ENCODE data around the gene TMPRSS7. TPM values are rescaled to one million over a fixed set of nuclear protein-coding genes. Genes with fewer than 3 reads are reported as not detected.

TMPRSS7 gene
- polyA plus RNA-seq, 1 of the 3 experiments (the other 2 are of a cell fraction), result 0.02 TPM

DNA sequence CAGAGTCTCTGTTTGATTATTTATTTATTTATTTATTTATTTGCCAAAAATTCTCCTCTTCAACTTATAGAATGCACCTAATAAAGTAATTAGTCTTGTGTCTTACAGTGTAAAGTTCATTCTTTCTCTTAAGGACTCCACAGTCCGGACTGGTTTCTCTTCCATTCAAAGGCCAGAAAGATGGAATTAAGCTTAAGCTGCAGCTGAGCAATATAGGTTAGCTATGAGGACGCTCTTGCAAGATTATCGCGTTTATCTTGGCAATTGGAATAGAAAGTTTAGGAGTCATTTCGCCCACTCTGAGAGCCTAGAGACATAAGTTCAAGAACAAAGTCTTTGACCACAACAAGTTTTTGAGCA is 20.8 kb upstream of the TMPRSS7 start:
- peaks cover 0 to 8% of the 10 kb centered on the region in 2 experiments; a peak in 1 of 4 replicates for H3K4me1 ChIP-seq (ENCODE audit: control insufficient read depth in 1 of 2, insufficient read depth in 2 of 2, low read depth in 1 of 2, low read length in 1 of 2)
- no peaks in the 10 kb centered on the region for H3K79me2 ChIP-seq (ENCODE audit: insufficient read depth)
- WGBS (ENCODE audit: low lambda C conversion rate), result 79% methylated on average over 5 of the region's 5 CpGs
- H2AFZ ChIP-seq (ENCODE audit: low read depth), result no peak overlapping the region
- no peaks in the 10 kb centered on the region for H3K27me3 ChIP-seq (ENCODE audit: insufficient read depth)
- H3K9me3 ChIP-seq, result no peaks in the 10 kb centered on the region
- H4K20me1 ChIP-seq (ENCODE audit: insufficient read depth), result no peaks in the 10 kb centered on the region
- H3K36me3 ChIP-seq (replicated peaks in 1 of 2; ENCODE audit: control insufficient read depth in 1 of 2, insufficient read depth in 2 of 2, low read length in 1 of 2), result peaks cover 0 to 20% of the 10 kb centered on the region in 2 experiments
- no peak overlapping the region for H3K27ac ChIP-seq (ENCODE audit: low read depth in 2 of 2, low read length in 1 of 2)
- CTCF ChIA-PET, result interaction anchor here (0.6 to 7.3 kb wide), 33 partner anchors 9 to 907 kb away, joined by 3 to 165 read pairs (median 5); partner anchors contain the start of genes ABHD10 and TAGLN3
- no peaks in the 10 kb centered on the region for H3K9me2 ChIP-seq
- no peak overlapping the region for H3K9ac ChIP-seq
- DNase-seq, result no peak
- no peak overlapping the region for H3K4me3 ChIP-seq (ENCODE audit: low read depth in 2 of 2, low read length in 1 of 2)
- TF ChIP-seq RAD21 (IDR thresholded peaks at IDR 0.05; ENCODE audit: low read length) (no peak), TAF1 (IDR thresholded peaks at IDR 0.05; ENCODE audit: borderline replicate concordance, low read depth, low read length) (no peak), RCOR1 (IDR thresholded peaks at IDR 0.05; ENCODE audit: low read length) (0 out of 2 replicates have a peak, but pooled peaks have one; percentile 1)
- H3K4me2 ChIP-seq, result no peak overlapping the region
- POLR2A ChIA-PET, result interaction anchor here (0.7 to 2.0 kb wide), 3 partner anchors 10 to 15 kb away, joined by 3 to 11 read pairs (median 3); partner anchors contain the start of gene TAGLN3
- H3F3A ChIP-seq (replicated peaks; ENCODE audit: insufficient read depth), result no peaks in the 10 kb centered on the region

- Histone ChIP-seq H2AFZ (ENCODE audit: low read depth) (no peak overlapping the region), H3K36me3 (replicated peaks in 1 of 2; ENCODE audit: control insufficient read depth in 1 of 2, insufficient read depth in 2 of 2, low read length in 1 of 2) (peaks cover 0 to 2% of the 10 kb centered on the region in 2 experiments), H3K27ac (ENCODE audit: low read depth in 2 of 2, low read length in 1 of 2) (no peak overlapping the region), H3K4me2 (no peak overlapping the region), H3K27me3 (ENCODE audit: insufficient read depth) (no peaks in the 10 kb centered on the region), H3K4me3 (ENCODE audit: low read depth in 2 of 2, low read length in 1 of 2) (no peak overlapping the region), H3K9me2 (no peaks in the 10 kb centered on the region), H3K9me3 (no peaks in the 10 kb centered on the region), H3K9ac (no peak overlapping the region), H4K20me1 (ENCODE audit: insufficient read depth) (no peaks in the 10 kb centered on the region), H3F3A (replicated peaks; ENCODE audit: insufficient read depth) (no peaks in the 10 kb centered on the region), H3K79me2 (ENCODE audit: insufficient read depth) (no peaks in the 10 kb centered on the region), H3K4me1 (ENCODE audit: control insufficient read depth in 1 of 2, insufficient read depth in 2 of 2, low read depth in 1 of 2, low read length in 1 of 2) (peaks cover 0 to 8% of the 10 kb centered on the region in 2 experiments; a peak in 2 of 4 replicates)
- ChIA-PET POLR2A (no interaction called here), CTCF (interaction anchor here (3.9 to 7.3 kb wide), 3 partner anchors 19 to 301 kb away, joined by 17 to 165 read pairs (median 90); partner anchors contain the start of gene TAGLN3)
- TF ChIP-seq EP300 (IDR thresholded peaks at IDR 0.05; ENCODE audit: borderline replicate concordance in 1 of 2, low read depth in 1 of 2, low read length in 1 of 2) (no peak), TEAD4 (IDR thresholded peaks at IDR 0.05; ENCODE audit: borderline replicate concordance, insufficient read depth) (no peak), SMC3 (IDR thresholded peaks at IDR 0.05; ENCODE audit: low read depth, low read length) (no peak), CHD2 (IDR thresholded peaks at IDR 0.05; ENCODE audit: low read length, partially characterized antibody) (no peak), GABPA (IDR thresholded peaks at IDR 0.05; ENCODE audit: low read depth) (no peak), RAD21 (IDR thresholded peaks at IDR 0.05; ENCODE audit: low read length) (no peak), TAF1 (IDR thresholded peaks at IDR 0.05; ENCODE audit: borderline replicate concordance, low read depth, low read length) (no peak), RXRA (IDR thresholded peaks at IDR 0.05; ENCODE audit: borderline replicate concordance, low read depth) (no peak), USF1 (IDR thresholded peaks at IDR 0.05; ENCODE audit: borderline replicate concordance, low read depth) (no peak), NFIC (IDR thresholded peaks at IDR 0.05; ENCODE audit: borderline replicate concordance) (no peak), GATA2 (CRISPR knock-in tag; IDR thresholded peaks at IDR 0.05) (no peak), SIN3A (IDR thresholded peaks at IDR 0.05; ENCODE audit: borderline replicate concordance, low read depth, low read length) (no peak), FOXJ3 (CRISPR knock-in tag; IDR thresholded peaks at IDR 0.05) (no peak), ELF1 (IDR thresholded peaks at IDR 0.05) (no peak), EZH2phosphoT487 (IDR thresholded peaks at IDR 0.05; ENCODE audit: borderline replicate concordance, low read depth) (no peak)
- TF ChIP-seq, protein P1, sequence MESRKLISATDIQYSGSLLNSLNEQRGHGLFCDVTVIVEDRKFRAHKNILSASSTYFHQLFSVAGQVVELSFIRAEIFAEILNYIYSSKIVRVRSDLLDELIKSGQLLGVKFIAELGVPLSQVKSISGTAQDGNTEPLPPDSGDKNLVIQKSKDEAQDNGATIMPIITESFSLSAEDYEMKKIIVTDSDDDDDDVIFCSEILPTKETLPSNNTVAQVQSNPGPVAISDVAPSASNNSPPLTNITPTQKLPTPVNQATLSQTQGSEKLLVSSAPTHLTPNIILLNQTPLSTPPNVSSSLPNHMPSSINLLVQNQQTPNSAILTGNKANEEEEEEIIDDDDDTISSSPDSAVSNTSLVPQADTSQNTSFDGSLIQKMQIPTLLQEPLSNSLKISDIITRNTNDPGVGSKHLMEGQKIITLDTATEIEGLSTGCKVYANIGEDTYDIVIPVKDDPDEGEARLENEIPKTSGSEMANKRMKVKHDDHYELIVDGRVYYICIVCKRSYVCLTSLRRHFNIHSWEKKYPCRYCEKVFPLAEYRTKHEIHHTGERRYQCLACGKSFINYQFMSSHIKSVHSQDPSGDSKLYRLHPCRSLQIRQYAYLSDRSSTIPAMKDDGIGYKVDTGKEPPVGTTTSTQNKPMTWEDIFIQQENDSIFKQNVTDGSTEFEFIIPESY (IDR thresholded peaks at IDR 0.05; ENCODE audit: borderline replicate concordance, low read depth), result no peak
- DNase-seq, result no peak
Observed at GRCh38 chr3:112017091-112017490, 17.4 kb upstream of the TMPRSS7 start.

Data from SK-N-SH (cell line).